WTC11 (cell line): ENCODE measurements around the gene TMEM63B. TPM values are rescaled to one million over a fixed set of nuclear protein-coding genes. Genes with fewer than 3 reads are reported as not detected.
"Not testable (repeated sequence)": the region's sequence is repeated elsewhere in the genome, so short reads cannot be mapped to it uniquely, and the experiment has no call there.

ENCODE experiments used
- ATAC-seq: fragments of 200-7000 bp; cut with Tn5 transposase; 2 replicates; pipeline ENCODE4 v1.10.0; 2021; ENCODE audit warnings: mild to moderate bottlenecking, moderate library complexity
- CTCF ChIA-PET: fragments of 300-600 bp; sonication (Branson Sonifier 250); formaldehyde crosslinking; loops from one replicate; lab custom pipeline; 2021; ENCODE audit warnings: antibody characterized with exemption; lab: Charles Lee
- POLR2A ChIA-PET: fragments of 350-600 bp; sonication (Branson Sonifier 250); formaldehyde crosslinking; loops from one replicate; lab custom pipeline; 2021; ENCODE audit warnings: antibody characterized with exemption; lab: Charles Lee
- DNase-seq: peaks from one replicate; pipeline ENCODE4 v3.0.0; 2021; ENCODE audit warnings: low spot score
- H3K27ac Mint-ChIP-seq: 2 replicates; pipeline ENCODE4 v1.8.0; 2021; ENCODE audit warnings: mixed read lengths
- H3K27me3 Mint-ChIP-seq: 2 replicates; pipeline ENCODE4 v1.8.0; 2021; ENCODE audit warnings: low read depth, mild to moderate bottlenecking, moderate library complexity, mixed read lengths
- H3K36me3 Mint-ChIP-seq: 2 replicates; pipeline ENCODE4 v1.8.0; 2021; ENCODE audit warnings: mixed read lengths
- H3K4me1 Mint-ChIP-seq: 2 replicates; pipeline ENCODE4 v1.8.0; 2022; ENCODE audit warnings: mixed read lengths
- H3K4me3 Mint-ChIP-seq: 2 replicates; pipeline ENCODE4 v1.8.0; 2021; ENCODE audit warnings: mild to moderate bottlenecking, moderate library complexity, mixed read lengths
- H3K9me3 Mint-ChIP-seq: 2 replicates; pipeline ENCODE4 v1.8.0; 2021; ENCODE audit warnings: mixed read lengths
- ARID4B ChIP-seq: sonication (generic); formaldehyde crosslinking; IDR thresholded peaks from 2 replicates; pipeline ENCODE4 v1.8.0; 2023; ENCODE audit warnings: missing genetic modification reagents, mild to moderate bottlenecking, borderline replicate concordance
- ATF1 ChIP-seq: sonication (generic); formaldehyde crosslinking; IDR thresholded peaks from 2 replicates; pipeline ENCODE4 v1.8.1; 2023; ENCODE audit warnings: mild to moderate bottlenecking, moderate library complexity, missing genetic modification reagents
- ATF3 ChIP-seq: sonication (generic); formaldehyde crosslinking; conservative IDR thresholded peaks from 2 replicates; pipeline ENCODE4 v1.8.1; 2022; ENCODE audit warnings: mild to moderate bottlenecking, missing genetic modification reagents
- CREB1 ChIP-seq: sonication (generic); formaldehyde crosslinking; IDR thresholded peaks from 2 replicates; pipeline ENCODE4 v1.8.0; 2023; ENCODE audit warnings: mild to moderate bottlenecking, missing genetic modification reagents
- ELF4 ChIP-seq: sonication (generic); formaldehyde crosslinking; IDR thresholded peaks from 2 replicates; pipeline ENCODE4 v1.8.1; 2022; ENCODE audit warnings: low read depth, mild to moderate bottlenecking, moderate library complexity, missing genetic modification reagents
- EMX1 ChIP-seq: fragments of 250-450 bp; sonication (Bioruptor Pico); IDR thresholded peaks from 2 replicates; pipeline ENCODE4 v1.8.0; 2021; ENCODE audit warnings: mild to moderate bottlenecking
- ETV6 ChIP-seq: sonication (generic); formaldehyde crosslinking; IDR thresholded peaks from 2 replicates; pipeline ENCODE4 v1.8.1; 2022; ENCODE audit warnings: mild to moderate bottlenecking, missing genetic modification reagents
- FOXP4 ChIP-seq: sonication (generic); formaldehyde crosslinking; IDR thresholded peaks from 2 replicates; pipeline ENCODE4 v1.8.0; 2022; ENCODE audit warnings: mild to moderate bottlenecking, missing genetic modification reagents
- GABPB1 ChIP-seq: sonication (generic); formaldehyde crosslinking; IDR thresholded peaks from 2 replicates; pipeline ENCODE4 v1.8.1; 2023; ENCODE audit warnings: mild to moderate bottlenecking, missing genetic modification reagents
- GRHL2 ChIP-seq: fragments of 250-450 bp; sonication (Bioruptor Pico); IDR thresholded peaks from 2 replicates; pipeline ENCODE4 v1.8.0; 2022; ENCODE audit warnings: mild to moderate bottlenecking, moderate library complexity; ENCODE audit not compliant: insufficient replicate concordance, severe bottlenecking
- IRF2 ChIP-seq: sonication (generic); formaldehyde crosslinking; IDR thresholded peaks from 2 replicates; pipeline ENCODE4 v1.8.0; 2022; ENCODE audit warnings: low read depth, missing genetic modification reagents, borderline replicate concordance
- MAX ChIP-seq: sonication (generic); formaldehyde crosslinking; IDR thresholded peaks from 2 replicates; pipeline ENCODE4 v1.8.0; 2022; ENCODE audit warnings: mild to moderate bottlenecking, missing genetic modification reagents
- NR1H2 ChIP-seq: sonication (generic); formaldehyde crosslinking; IDR thresholded peaks from 2 replicates; pipeline ENCODE4 v1.9.0; 2021; ENCODE audit warnings: mild to moderate bottlenecking, moderate library complexity, missing genetic modification reagents
- SMAD4 ChIP-seq: sonication (generic); formaldehyde crosslinking; IDR thresholded peaks from 2 replicates; pipeline ENCODE4 v1.8.0; 2022; ENCODE audit warnings: mild to moderate bottlenecking, missing genetic modification reagents
- ZNF263 ChIP-seq: sonication (generic); formaldehyde crosslinking; IDR thresholded peaks from 2 replicates; pipeline ENCODE4 v1.8.1; 2022; ENCODE audit warnings: low read depth, mild to moderate bottlenecking, moderate library complexity, missing genetic modification reagents
- ZNF396 ChIP-seq: fragments of 250-450 bp; sonication (Bioruptor Pico); IDR thresholded peaks from 2 replicates; pipeline ENCODE4 v1.8.0; 2021; ENCODE audit warnings: mild to moderate bottlenecking, moderate library complexity, borderline replicate concordance
- ZNF423 ChIP-seq: fragments of 250-450 bp; sonication (Bioruptor Pico); IDR thresholded peaks from 2 replicates; pipeline ENCODE4 v2.1.2; 2022; ENCODE audit warnings: mild to moderate bottlenecking, moderate library complexity
- ZNF512 ChIP-seq: sonication (generic); formaldehyde crosslinking; IDR thresholded peaks from 2 replicates; pipeline ENCODE4 v1.8.1; 2022; ENCODE audit warnings: missing genetic modification reagents, borderline replicate concordance
- total RNA-seq: library from RNA; stranded (reverse); gene quantifications from 3 replicates; pipeline ENCODE4 v1.2.3, GENCODE V29; 2021

The TMEM63B gene
- total RNA-seq, 1 experiment from 2014 or later: 72.8 TPM

- ATAC-seq (no peak), DNase-seq (no peak)
- CTCF ChIA-PET: interaction anchor here (2.3 to 4.4 kb wide), 3 partner anchors 10 to 52 kb away, joined by 7 to 28 read pairs (median 9); partner anchors contain the start of gene SLC29A1
- TF ChIP-seq CREB1 (CRISPR knock-in tag): no peak
- TF ChIP-seq EMX1 (CRISPR knock-in tag): no peak
- no peak for TF ChIP-seq NR1H2 (CRISPR knock-in tag)
- TF ChIP-seq ZNF423 (CRISPR knock-in tag): no peak
- TF ChIP-seq SMAD4 (CRISPR knock-in tag): no peak
- TF ChIP-seq ARID4B (CRISPR knock-in tag): no peak
- no peak for TF ChIP-seq ZNF512 (CRISPR knock-in tag)
- no peak for TF ChIP-seq ZNF263
- TF ChIP-seq ELF4 (CRISPR knock-in tag): no peak
- TF ChIP-seq MAX (CRISPR knock-in tag): no peak
- no peak for TF ChIP-seq GABPB1 (CRISPR knock-in tag)
- TF ChIP-seq ATF3 (CRISPR knock-in tag): no peak
- TF ChIP-seq GRHL2 (CRISPR knock-in tag): no peak
- TF ChIP-seq ATF1 (CRISPR knock-in tag): no peak
- no peak for TF ChIP-seq FOXP4 (CRISPR knock-in tag)
- H3K36me3 Mint-ChIP-seq: no peaks in the 10 kb centered on the region
- H3K4me3 Mint-ChIP-seq: no peak overlapping the region
- H3K27ac Mint-ChIP-seq: no peak overlapping the region
- H3K9me3 Mint-ChIP-seq: no peaks in the 10 kb centered on the region
- H3K4me1 Mint-ChIP-seq: peaks cover 33% of the 10 kb centered on the region
- peaks cover 8% of the 10 kb centered on the region for H3K27me3 Mint-ChIP-seq
- POLR2A ChIA-PET: interaction anchor here (1.3 to 1.9 kb wide), 2 partner anchors 36 to 64 kb away, joined by 4 to 5 read pairs; partner anchors contain the start of gene HSP90AB1
Observed at GRCh38 chr6:44182911-44183390, 55.6 kb downstream of the TMEM63B start.

GRCh38 chr6:44183783-44184182 is 56.4 kb downstream of the TMEM63B start:
- H3K4me1 Mint-ChIP-seq: peaks cover 33% of the 10 kb centered on the region
- ATAC-seq: peak; percentile 53
- no peak overlapping the region for H3K4me3 Mint-ChIP-seq
- POLR2A ChIA-PET: interaction anchor here (0.5 to 1.9 kb wide), 3 partner anchors 28 to 63 kb away, joined by 3 to 5 read pairs (median 4); partner anchors contain the start of gene HSP90AB1
- H3K27ac Mint-ChIP-seq: no peak overlapping the region
- no peak for TF ChIP-seq ZNF396 (CRISPR knock-in tag)
- TF ChIP-seq ELF4 (CRISPR knock-in tag): no peak
- no peak for TF ChIP-seq IRF2 (CRISPR knock-in tag)
- no peak for TF ChIP-seq ETV6 (CRISPR knock-in tag)
- TF ChIP-seq NR1H2 (CRISPR knock-in tag): no peak
- TF ChIP-seq, all 79 proteins: peak for 0
- H3K9me3 Mint-ChIP-seq: no peaks in the 10 kb centered on the region
- CTCF ChIA-PET: interaction anchor here (0.9 to 4.4 kb wide), 5 partner anchors 11 to 87 kb away, joined by 3 to 28 read pairs (median 7); partner anchors contain the start of gene SLC29A1
- peaks cover 8% of the 10 kb centered on the region for H3K27me3 Mint-ChIP-seq
- DNase-seq: no peak
- H3K36me3 Mint-ChIP-seq: no peaks in the 10 kb centered on the region

- not testable (repeated sequence) for ATAC-seq, H3K36me3 Mint-ChIP-seq, H3K4me3 Mint-ChIP-seq, H3K27me3 Mint-ChIP-seq, H3K9me3 Mint-ChIP-seq, DNase-seq, H3K27ac Mint-ChIP-seq
- POLR2A ChIA-PET: interaction anchor here (1.0 kb wide), 1 partner anchor 34 kb away, joined by 6 read pairs; no protein-coding TSS in a partner anchor
- H3K4me1 Mint-ChIP-seq: peaks cover 33% of the 10 kb centered on the region
- CTCF ChIA-PET: interaction anchor here (1.1 to 4.4 kb wide), 7 partner anchors 12 to 83 kb away, joined by 3 to 28 read pairs (median 5); partner anchors contain the start of gene SLC29A1
Observed at GRCh38 chr6:44185356-44185755, 58.0 kb downstream of the TMEM63B start.
